GM21619 (cell line): ENCODE measurements around the gene EEPD1.
"Not testable (repeated sequence)": the region's sequence is repeated elsewhere in the genome, so short reads cannot be mapped to it uniquely, and the experiment has no call there.

Experiments
- ATAC-seq: cut with Tn5 transposase; IDR thresholded peaks from one replicate; pipeline ENCODE4 v1.9.1; 2021; ENCODE audit not compliant: unreplicated experiment

Gene EEPD1

DNA sequence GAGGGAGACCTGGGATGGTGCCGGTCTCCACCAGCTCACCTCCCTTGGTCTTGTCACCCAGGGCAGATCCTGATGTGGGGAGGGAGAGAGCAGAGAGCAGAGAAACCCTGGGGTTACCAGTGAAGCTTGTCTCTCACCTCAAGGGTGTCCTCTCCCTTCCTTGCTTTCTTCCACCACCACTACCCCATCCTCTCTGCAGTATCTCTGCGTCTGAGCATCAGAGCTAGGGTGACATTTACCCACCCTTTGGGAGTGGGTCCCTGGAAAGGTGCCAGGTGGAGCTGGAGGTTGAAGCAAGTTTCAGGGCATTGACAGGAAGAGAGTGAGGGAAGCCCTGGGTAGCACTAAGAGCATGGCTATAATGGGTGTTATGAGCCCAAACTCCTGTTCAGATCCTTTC is 161.4 kb downstream of the EEPD1 start:
- no peak for ATAC-seq

DNA sequence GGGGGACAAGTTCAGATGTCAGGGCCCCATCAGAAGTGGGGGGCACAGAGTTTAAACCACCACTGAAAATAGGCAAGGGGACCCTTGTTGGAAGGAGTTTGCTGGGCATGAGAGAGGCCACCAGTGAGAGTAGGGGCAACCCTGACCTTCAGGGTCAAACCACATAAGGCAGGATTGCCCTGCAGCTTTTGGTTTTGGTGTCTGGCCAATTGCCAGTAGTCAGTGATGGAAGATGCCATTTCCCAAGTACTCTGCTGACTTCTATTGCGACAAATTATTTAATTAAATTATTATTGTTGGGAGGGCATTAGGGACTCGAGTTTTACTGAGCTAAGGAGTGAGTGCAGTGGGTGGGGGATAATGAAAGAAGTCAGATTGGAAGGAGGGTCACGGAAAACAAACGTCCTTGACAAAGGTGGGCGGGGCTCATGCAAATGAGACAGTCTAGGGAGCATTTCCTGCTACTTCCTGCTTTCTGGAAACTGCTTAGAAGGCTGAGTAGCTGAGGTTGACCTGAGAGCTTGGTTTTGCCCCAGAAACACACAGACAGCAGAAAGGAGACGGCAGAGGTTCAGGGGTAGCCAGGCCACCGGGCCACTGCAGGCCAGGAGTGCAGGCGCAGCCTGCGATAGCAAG is 162.4 kb downstream of the EEPD1 start:
- no peak for ATAC-seq

DNA sequence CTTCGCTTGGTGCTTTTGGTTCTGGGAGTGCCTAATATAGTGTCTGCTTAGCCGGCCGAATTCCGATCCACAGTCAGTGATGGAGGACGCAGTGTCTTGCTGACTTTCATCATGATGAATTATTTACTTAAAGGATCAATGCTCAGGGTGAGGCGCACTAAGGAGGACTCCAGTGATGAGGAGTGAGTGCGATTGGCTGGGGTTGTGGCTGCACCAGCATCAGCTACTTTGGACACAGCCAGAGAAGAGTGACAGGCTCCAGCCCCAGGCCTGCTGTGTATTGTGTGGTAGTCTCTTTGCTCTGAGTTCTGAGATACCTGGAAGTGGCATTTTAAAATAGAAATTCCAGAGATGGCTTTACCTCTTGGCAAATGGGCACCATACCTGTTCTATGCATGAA is 163.3 kb downstream of the EEPD1 start:
- ATAC-seq: no peak

DNA sequence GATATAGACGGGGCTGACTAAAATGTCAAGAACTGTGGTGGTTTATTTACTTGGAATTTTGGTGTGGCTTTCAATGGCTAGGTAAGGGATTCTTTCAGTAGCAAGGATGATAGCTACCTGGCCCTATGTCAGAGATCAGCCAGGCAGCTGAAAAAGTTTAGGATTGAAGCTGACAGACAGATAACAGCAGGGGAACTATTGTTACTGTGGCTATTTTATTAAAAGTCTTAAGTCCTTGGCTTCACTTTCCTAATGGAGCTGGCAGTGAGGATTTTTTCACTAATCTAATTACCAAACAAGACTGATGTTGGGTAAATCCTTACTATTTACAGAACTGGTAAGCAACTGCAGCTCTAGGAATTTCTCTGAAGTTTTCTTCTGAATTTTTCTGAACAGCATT is 164.2 kb downstream of the EEPD1 start:
- ATAC-seq: no peak

DNA sequence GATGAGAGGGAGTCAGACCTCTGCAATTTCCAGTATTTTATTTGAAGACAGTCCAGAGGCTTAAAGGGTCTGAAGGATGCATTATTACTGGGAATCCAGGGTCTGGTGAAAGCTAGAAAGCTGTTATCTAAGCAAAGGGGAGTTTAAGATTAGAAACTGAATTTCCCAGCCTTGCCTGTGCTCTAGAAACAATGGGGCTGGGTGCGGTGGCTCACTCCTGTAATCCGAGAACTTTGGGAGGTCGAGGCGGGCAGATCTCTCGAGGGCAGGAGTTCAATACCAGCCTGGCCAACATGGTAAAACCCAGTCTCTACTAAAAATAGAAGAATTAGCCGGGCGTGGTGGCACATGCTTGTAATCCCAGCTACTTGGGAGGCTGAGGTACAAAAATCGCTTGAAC is 165.1 kb downstream of the EEPD1 start:
- ATAC-seq: no peak

DNA sequence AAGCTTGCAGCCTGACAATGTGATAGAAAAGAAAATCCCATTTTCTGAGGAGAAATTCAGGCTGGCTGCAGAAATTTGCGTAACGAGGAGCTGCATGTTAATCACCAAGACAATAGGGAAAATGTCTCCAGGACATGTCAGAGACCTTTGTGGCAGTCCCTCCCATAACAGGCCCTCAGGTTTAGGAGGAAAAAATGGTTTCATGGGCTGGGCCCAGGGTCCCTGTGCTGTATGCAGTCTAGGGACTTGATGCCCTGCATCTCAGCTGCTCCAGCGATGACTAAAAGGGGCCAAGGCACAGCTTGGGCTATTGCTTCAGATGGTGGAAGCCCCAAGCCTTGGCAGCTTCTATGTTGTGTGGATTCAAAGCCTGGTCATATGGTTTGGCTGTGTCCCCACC is 168.2 kb downstream of the EEPD1 start:
- ATAC-seq: not testable (repeated sequence)

DNA sequence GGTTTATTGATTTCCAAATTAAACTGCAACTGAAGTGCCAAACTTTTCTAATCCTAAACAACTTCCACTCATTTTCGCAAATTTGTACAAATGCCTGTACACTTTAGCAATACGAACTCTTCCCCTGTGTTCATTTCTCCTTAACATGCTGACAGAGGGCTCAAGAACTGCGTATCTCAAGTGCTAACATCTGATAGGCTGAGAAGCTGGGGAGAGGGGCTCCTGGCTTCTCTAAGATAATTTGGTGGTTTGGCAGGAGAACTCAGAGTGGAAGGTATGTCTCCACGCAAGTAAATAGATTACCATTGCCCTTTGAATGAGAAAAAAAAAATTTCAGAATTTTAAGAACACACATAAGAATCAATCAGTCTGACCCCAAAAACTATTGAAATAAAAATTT is 183.3 kb downstream of the EEPD1 start:
- ATAC-seq: no peak

DNA sequence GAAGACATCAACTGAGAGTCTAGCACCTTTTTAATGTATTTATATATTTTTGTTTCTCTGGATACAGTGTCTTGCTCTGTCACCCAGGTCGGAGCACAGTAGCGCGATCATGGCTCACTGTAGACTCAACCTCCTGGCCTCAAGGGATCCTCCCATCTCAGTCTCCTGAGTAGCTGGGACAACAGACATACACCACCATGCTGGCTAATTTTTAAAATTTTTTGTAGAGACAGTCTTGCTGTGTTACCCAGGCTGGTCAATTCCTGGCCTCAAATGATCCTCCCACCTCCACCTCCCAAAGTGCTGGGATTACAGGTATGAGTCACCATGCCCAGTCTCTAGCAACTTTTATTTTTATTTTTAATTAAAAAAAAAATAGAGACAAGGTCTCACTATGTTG is 185.2 kb downstream of the EEPD1 start:
- ATAC-seq: no peak

DNA sequence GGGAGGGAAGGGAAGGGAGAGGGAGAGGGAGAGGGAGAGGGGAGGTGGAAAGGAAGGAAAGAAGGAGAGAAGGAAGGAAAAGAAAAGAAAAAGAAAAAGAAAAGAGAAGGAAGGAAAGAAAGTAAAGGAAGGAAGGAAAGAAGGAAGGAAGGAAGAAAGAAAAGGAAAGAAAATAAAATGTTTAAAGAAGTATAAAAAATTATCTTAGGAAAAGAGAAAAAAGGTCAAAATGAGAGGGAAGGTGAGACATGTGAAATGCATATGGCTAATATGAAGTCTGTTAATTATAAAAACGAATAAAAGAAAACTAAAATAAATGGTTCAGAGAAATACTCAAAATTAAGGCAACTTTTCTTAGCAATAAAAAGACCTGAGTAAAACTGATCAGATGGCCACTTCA is 190.5 kb downstream of the EEPD1 start:
- no peak for ATAC-seq

DNA sequence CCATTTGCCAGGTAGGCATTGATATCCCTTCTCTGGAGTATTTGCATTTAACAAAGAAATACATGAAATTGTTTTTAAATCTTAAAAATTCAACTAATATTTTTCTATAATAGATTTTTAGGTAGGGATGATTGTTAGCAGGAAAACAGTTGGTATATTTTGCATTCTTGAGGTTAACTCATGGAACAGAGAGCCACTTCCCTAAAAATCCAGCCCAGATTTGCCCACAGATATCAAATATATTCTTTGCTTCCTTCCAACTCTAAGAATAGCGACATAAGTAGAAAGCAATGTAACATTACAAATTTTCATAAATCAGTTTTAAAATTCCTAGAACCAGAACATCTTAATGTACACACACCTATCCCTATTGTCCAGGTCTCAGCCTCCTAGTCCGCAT is 191.6 kb downstream of the EEPD1 start:
- ATAC-seq: no peak

DNA sequence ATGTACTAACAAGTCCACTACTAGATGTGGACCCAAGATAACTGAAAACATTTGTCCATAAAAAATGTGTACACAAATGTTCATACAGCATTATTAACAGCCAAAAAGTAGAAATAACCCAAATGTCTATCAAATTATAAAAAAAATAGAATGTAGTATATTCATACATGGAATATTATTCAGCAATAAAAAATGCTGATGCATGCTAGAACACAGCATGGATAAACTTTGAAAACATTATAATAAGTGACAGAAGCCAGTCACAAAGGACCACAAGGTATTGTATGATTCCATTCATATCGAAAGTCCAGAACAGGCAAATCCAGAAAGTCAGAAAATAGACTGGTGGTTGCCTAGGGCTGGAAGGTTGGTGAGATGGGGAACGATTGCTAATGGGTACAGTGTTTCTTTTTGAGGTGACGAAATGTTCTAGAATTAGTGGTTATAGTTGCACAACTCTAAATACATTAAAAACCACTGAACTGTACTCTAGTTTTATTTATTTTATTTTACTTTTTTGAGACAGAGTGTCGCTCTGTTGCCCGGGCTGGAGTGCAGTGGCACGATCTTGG is 193.3 kb downstream of the EEPD1 start:
- no peak for ATAC-seq

DNA sequence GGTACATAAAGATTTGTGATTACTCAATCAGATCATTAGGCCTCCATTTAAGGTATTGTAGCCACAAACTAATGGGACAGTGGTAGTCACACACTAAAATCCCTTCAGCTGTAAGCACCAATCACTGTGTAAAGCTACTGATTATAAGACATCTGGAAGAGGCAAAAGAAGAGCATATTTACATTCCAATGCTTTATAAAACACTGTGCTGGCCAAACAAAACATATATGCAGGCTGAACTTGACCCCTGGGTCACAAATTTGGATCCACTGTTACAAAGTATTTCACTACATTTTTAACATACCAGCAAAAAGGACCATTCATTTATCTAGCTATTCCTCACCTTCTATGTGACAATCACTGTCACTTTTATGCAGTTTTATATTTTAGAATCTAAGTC is 195.2 kb downstream of the EEPD1 start:
- no peak for ATAC-seq

DNA sequence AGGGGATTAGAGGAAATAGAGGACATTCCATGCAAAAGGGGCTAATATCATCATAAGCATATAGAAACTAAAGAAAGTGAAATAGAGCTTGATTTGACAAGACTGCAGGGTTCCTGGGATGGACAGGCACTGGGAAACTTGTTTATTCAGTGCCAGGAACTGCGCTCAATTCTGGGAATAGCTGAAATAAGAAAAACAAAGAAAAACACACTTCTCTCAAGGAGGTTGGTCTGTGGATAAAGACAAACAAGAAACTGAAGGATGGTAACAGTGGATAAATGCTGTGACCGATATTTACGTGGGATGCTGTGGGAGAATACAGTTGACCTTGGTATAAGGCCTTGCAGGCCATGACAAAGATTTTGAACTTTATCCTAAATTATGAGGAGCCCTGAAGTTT is 195.7 kb downstream of the EEPD1 start:
- ATAC-seq: no peak

DNA sequence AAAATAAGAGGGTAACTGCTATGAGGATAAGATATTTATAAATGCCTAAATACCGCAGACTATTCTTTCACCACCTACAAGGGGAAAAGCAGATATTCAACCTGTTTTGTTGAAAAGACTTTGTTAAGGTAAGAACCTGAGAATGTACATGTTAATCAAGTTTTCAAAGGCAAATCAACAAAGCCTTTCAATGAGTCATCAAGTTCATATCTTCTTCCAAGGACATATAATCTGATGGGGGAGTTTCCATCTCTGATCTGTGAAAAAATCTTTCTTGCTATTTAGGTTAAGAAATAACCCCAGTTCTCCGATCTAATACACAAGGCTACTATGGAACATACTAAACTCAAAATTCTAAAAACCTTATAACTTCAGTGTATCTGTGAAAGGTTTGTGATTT is 196.6 kb downstream of the EEPD1 start:
- no peak for ATAC-seq
